Ovary (tissue), 9 donors: ENCODE results near the gene TP53I13. TPM values are rescaled to one million over a fixed set of nuclear protein-coding genes. Genes with fewer than 3 reads are reported as not detected.
A peak's percentile ranks its signal among the peaks of the same experiment; 100 is the strongest.

ENCODE experiments used
- DNase-seq, 5 donors: peaks; one replicate each; pipeline ENCODE4 v3.0.0-alpha.2; 2019 to 2020
- H3K27ac ChIP-seq, 2 donors: fragments of 200-600 bp; one replicate each; pipeline versions ENCODE4 v1.5.1 to v1.8.0; 2019 to 2022
- H3K27me3 ChIP-seq: fragments of 200-600 bp; one replicate; pipeline ENCODE4 v1.8.0; 2022
- H3K36me3 ChIP-seq: fragments of 200-600 bp; sonication (generic); one replicate; pipeline ENCODE4 v1.5.1; 2019
- H3K4me1 ChIP-seq: one replicate; pipeline ENCODE4 v1.8.1; 2013; ENCODE audit warnings: mild to moderate bottlenecking, moderate library complexity; ENCODE audit not compliant: insufficient read depth
- H3K4me3 ChIP-seq: fragments of 200-600 bp; sonication (generic); one replicate; pipeline ENCODE4 v1.5.1; 2017
- H3K9me3 ChIP-seq, 2 donors: fragments of 200-600 bp in 1 of 2; sonication (generic) in 1 of 2; one replicate each; pipeline versions ENCODE4 v1.5.1 to v1.8.1; 2013 to 2019; ENCODE audit warnings: mild to moderate bottlenecking in 1 of 2, moderate library complexity in 1 of 2
- EP300 ChIP-seq: sonication (generic); formaldehyde crosslinking; IDR thresholded peaks from one replicate; pipeline ENCODE4 v1.6.1; 2017; ENCODE audit warnings: antibody characterized with exemption
- POLR2A ChIP-seq: fragments of 450-650 bp; IDR thresholded peaks from one replicate; pipeline ENCODE4 v1.6.1; 2017; ENCODE audit warnings: antibody characterized with exemption, mild to moderate bottlenecking, moderate library complexity
- whole genome bisulfite sequencing, 3 donors: extraction: QIAGEN DNeasy Blood & Tissue Kit in 1 of 3; methylation state at CpG; one replicate each; pipeline versions ENCODE4 v1.1.5 to v1.1.7; 2013 to 2017; 5-methylcytosine and 5-hydroxymethylcytosine counted together
- intact Hi-C, 4 donors: fragments of 100-400 bp; cut with DNase I; formaldehyde crosslinking; loops; one replicate each; pipeline versions ENCODE4 v1.11.0 to v1.15.1; 2022 to 2023
- polyA plus RNA-seq, 2 donors: library from polyadenylated mRNA; stranded (reverse); fragments of 200-250 nt in 1 of 2; fragments of 350-450 nt in 1 of 2; fragmentation: Illumina TruSeq in 1 of 2; extraction: RNeasy Lipid Tissue Mini Kit (QIAGEN cat#74804) in 1 of 2; gene quantifications; one replicate each; pipeline ENCODE4 v1.2.3, GENCODE V29; 2013 to 2014
- total RNA-seq, 7 donors: library from RNA; depleted of rRNA in 2 of 7; stranded (reverse); fragments of >200 nt in 2 of 7; fragmentation: NEBNext Ultra II Directional in 3 of 7; extraction: Animal tissue kit (Norgen Biotek cat#: 25700) in 3 of 7; gene quantifications; one replicate each; pipeline versions ENCODE4 v1.1.0 to v1.2.4, GENCODE V29; 2016 to 2023
- TF ChIP-seq, protein P1 (sequence below), 3 donors: fragments of 450-650 bp in 2 of 3; fragments of 200-600 bp in 1 of 3; IDR thresholded peaks; one replicate each; pipeline versions ENCODE4 v1.5.1 to v1.8.0; 2016 to 2022; ENCODE audit warnings: antibody characterized with exemption in 3 of 3, mild to moderate bottlenecking in 1 of 3
- donor health status: DM: no; HTN: no; CAD: no; lungs with moderate emphysema.
- donor health status: DM: no; HTN: no; CAD: no.
- donor health status: Bipolar disorder and iron deficiency.
- donor health status: DM: yes; HTN: yes; CAD: no.
- donor health status: DM: no; HTN: no; CAD: no.
- donor health status: DM: yes; HTN: yes; CAD: no.

Gene TP53I13
- total and polyA plus RNA-seq, 9 donors, result 2.2 to 49.5 (median 41.3) TPM

DNA sequence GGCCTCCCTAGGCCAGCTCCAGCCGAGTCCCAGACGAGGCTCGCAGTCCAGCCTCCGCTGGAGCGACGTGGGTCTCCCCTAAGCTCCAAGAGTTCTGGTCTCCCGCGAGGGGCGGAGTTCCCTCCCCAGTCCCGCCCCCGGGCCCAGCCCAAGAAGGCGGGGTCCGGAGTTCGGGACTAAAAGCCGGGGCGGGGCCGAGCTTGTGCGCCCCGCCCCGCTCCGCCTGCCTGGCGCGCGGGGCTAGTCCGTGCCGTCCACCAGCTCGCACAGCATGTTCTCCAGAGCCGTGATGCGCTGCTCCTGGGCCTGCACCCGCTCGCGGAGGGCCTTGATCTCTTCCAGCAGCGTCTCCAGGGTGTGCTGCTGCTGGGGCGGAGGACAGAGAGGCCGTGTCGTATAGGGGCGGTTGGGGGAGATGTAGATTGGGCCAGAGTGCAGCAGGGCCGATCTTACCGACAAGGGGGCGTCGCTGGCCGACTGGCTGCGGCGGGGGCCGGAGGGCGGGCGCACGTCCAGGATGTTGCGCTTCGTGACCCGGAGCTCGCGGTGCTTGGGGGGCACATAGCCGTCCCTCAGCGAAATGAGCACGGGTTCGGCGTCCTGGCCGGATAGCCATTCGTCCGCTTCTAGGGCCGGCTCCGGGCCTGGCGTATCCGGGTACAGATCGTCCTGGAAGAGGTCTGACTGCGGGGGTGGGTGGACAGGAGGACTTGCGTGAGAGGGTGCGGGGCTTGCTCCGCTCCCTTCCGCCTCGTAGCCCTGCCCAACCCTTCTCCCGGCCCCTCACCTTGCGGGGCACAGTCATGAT is 47.2 kb downstream of the TP53I13 start:
- DNase-seq, result peak; percentile 75 to 90 (median 85)
- WGBS, 3 donors, result 2 to 3% (median 2%) methylated on average over 32 to 74 of the region's 74 CpGs
- Histone ChIP-seq H3K27me3 (no peaks in the 10 kb centered on the region), H3K4me1 (peaks cover 17% of the 10 kb centered on the region), H3K4me3 (peak overlapping the region; percentile 40), H3K27ac (no peak overlapping the region), H3K9me3 (no peaks in the 10 kb centered on the region), H3K36me3 (no peaks in the 10 kb centered on the region)
- intact Hi-C loops, result no loop called here
- TF ChIP-seq EP300, result no peak
- no peak for TF ChIP-seq POLR2A
- TF ChIP-seq, protein P1, sequence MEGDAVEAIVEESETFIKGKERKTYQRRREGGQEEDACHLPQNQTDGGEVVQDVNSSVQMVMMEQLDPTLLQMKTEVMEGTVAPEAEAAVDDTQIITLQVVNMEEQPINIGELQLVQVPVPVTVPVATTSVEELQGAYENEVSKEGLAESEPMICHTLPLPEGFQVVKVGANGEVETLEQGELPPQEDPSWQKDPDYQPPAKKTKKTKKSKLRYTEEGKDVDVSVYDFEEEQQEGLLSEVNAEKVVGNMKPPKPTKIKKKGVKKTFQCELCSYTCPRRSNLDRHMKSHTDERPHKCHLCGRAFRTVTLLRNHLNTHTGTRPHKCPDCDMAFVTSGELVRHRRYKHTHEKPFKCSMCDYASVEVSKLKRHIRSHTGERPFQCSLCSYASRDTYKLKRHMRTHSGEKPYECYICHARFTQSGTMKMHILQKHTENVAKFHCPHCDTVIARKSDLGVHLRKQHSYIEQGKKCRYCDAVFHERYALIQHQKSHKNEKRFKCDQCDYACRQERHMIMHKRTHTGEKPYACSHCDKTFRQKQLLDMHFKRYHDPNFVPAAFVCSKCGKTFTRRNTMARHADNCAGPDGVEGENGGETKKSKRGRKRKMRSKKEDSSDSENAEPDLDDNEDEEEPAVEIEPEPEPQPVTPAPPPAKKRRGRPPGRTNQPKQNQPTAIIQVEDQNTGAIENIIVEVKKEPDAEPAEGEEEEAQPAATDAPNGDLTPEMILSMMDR (IDR thresholded peaks at IDR 0.05), result no peak

DNA sequence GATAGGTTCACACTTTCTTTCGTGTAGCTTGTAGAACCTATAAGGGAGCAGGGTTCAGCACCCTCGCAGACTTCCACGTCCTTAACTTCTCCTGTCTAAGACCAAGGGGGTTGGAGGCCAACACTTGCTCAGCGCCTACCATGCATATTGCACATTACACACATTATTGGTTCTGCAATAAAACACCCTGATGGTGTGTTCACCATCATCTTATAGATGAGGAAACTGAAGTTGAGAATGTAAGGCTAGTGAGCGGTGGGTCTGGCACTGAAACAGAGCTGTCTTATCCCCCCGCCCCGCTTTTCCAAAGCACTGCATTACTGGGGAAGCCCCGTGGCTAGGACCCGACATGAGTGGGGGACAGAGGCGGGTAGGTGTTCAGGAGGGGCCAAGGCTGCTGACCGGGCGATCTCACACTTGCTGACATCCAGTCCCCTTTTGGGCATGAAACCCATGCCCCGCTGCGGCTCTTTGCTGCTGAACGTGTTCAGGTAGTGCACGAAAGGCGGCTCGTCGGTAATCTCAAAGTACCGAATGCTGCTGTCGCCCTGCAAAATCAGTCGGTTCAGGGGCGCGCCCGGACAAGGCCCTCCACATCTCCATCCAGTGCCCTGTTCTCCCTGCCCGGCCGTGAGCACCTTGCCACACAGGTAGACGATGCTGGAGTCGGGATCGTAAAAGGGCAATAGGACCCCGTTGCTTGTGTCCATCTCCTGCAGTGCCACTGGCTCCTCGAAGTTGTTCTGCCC is 48.0 kb downstream of the TP53I13 start:
- no peak overlapping the region for H3K27ac ChIP-seq
- H3K4me3 ChIP-seq, result peak overlapping the region; percentile 40
- intact Hi-C loops, result no loop called here
- H3K27me3 ChIP-seq, result no peaks in the 10 kb centered on the region
- TF ChIP-seq, protein P1 (IDR thresholded peaks at IDR 0.05), result no peak
- TF ChIP-seq EP300 (no peak), POLR2A (no peak)
- peaks cover 17% of the 10 kb centered on the region for H3K4me1 ChIP-seq
- peak in 1 of 5 donors; percentile 38 for DNase-seq
- no peaks in the 10 kb centered on the region for H3K36me3 ChIP-seq
- no peaks in the 10 kb centered on the region for H3K9me3 ChIP-seq
- WGBS, 3 donors, result 27 to 32% (median 28%) methylated on average over 32 of the region's 32 CpGs

DNA sequence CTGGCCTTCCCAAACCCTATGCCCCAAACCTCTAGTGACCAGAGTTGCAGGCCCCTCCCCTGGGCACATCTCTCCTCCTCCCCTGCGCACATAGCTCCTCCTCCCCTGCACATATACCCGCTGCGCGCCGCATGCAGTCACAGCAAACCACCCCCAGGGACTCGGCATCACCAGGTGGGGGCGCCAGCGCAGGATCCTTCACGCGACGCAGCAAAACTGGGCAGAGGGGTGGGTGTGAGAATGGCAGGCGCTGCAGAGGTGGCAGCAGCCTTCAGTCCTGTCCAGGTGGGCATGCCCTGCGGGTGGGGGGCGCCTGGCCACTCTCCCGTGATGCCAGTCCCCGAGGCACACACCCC is 48.6 kb downstream of the TP53I13 start:
- peak in 3 of 5 donors; percentile 51 to 71 (median 66) for DNase-seq
- Histone ChIP-seq H3K27me3 (no peaks in the 10 kb centered on the region), H3K36me3 (no peaks in the 10 kb centered on the region), H3K27ac (no peak overlapping the region), H3K9me3 (no peaks in the 10 kb centered on the region), H3K4me3 (peak overlapping the region; percentile 29), H3K4me1 (peaks cover 17% of the 10 kb centered on the region)
- WGBS, 3 donors, result 1 to 9% (median 3%) methylated on average over 16 of the region's 16 CpGs
- intact Hi-C loops, result no loop called here
- TF ChIP-seq, protein P1 (IDR thresholded peaks at IDR 0.05), result peak in 1 of 3 donors; percentile 25
- TF ChIP-seq EP300 (no peak), POLR2A (no peak)

DNA sequence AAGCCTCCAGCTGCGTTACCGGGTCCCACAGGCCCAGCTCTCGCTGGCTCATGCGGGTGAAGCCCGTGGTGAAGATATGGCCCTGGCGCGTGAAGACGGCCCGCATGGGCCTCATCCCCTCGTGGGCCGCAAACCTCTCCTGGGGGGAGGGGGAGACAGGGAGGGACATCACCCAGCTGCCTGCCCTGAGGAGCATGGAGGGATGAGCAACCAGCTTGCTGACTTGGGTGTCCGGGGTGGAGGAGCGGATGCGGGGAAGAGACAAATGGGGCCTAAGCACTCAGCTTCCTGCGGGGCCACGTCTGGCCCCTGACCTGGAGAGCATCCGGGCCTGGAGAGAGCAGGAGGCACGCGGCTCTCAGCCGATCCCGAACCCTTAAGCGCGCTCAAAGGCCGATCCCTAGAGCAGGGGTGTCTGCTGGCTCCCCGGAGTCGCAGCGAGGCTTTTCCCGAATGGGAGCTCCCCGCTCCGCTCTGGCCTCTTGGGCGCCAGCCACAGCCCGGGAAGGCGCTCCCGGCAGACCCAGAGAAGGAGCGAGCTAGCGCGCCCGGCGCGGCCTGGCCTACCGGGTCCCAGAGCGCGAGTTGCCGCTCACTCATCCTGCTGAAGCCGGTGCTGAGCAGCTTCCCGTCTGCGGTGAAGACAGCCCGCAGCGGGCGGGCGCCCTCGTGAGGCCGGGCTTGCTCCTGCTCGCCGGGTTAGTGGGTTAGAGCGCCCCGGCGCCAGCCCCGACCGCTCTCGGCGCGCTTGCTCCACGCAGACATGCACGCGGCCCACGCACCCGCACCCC is 49.2 kb downstream of the TP53I13 start:
- H3K4me1 ChIP-seq, result peaks cover 17% of the 10 kb centered on the region
- DNase-seq, result peak in 2 of 5 donors; percentile 68 to 72
- TF ChIP-seq EP300 (no peak), POLR2A (no peak)
- TF ChIP-seq, protein P1 (IDR thresholded peaks at IDR 0.05), result peak in 1 of 3 donors; percentile 28
- H3K4me3 ChIP-seq, result peak overlapping the region; percentile 29
- no peaks in the 10 kb centered on the region for H3K27me3 ChIP-seq
- 3 to 11% (median 6%) methylated on average over 51 to 68 of the region's 68 CpGs for WGBS, 3 donors
- no peaks in the 10 kb centered on the region for H3K9me3 ChIP-seq
- H3K36me3 ChIP-seq, result no peaks in the 10 kb centered on the region
- intact Hi-C loops, result no loop called here
- H3K27ac ChIP-seq, result no peak overlapping the region
